ENCODE measurements around the gene NSL1.

DNA sequence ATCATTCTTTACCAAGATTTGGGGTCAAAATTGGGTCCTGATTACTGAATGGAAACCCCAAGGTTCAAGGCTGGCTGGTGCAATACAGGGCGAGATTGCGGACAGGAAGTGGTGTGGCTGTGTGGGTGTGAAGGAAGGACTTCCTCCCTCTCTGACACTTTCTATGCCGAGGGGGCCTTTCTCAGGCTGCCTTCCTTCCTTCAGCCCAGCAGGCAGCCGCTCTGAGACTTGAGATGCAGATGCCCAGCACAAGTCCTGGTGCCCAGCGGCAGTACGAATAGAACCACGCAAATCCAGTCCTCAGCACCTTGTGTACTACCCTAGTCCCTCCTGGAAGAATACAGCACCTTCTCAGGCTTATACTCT lies 108.2 kb downstream of the NSL1 start:
- TF ChIP-seq, protein P1, sequence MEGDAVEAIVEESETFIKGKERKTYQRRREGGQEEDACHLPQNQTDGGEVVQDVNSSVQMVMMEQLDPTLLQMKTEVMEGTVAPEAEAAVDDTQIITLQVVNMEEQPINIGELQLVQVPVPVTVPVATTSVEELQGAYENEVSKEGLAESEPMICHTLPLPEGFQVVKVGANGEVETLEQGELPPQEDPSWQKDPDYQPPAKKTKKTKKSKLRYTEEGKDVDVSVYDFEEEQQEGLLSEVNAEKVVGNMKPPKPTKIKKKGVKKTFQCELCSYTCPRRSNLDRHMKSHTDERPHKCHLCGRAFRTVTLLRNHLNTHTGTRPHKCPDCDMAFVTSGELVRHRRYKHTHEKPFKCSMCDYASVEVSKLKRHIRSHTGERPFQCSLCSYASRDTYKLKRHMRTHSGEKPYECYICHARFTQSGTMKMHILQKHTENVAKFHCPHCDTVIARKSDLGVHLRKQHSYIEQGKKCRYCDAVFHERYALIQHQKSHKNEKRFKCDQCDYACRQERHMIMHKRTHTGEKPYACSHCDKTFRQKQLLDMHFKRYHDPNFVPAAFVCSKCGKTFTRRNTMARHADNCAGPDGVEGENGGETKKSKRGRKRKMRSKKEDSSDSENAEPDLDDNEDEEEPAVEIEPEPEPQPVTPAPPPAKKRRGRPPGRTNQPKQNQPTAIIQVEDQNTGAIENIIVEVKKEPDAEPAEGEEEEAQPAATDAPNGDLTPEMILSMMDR (IDR thresholded peaks at IDR 0.05): no peak
- TF ChIP-seq POLR2A (IDR thresholded peaks at IDR 0.05) (no peak), POLR2AphosphoS5 (IDR thresholded peaks at IDR 0.05) (no peak), EP300 (IDR thresholded peaks at IDR 0.05) (no peak)
